Keratinocyte (primary cell): ENCODE data around the gene PRELP. TPM values are rescaled to one million over a fixed set of nuclear protein-coding genes. Genes with fewer than 3 reads are reported as not detected.

Experiments
- DNase-seq: peaks from one replicate; pipeline ENCODE4 v3.0.0-alpha.2; 2011; ENCODE audit warnings: low read depth, missing footprints, low spot score
- FAIRE-seq: peaks from 2 replicates; lab custom pipeline; 2011; peaks lifted over from hg19 to GRCh38; lab: Jason Lieb, UNC
- H2AFZ ChIP-seq: 2 replicates; pipeline ENCODE4 v1.6.0; 2012; ENCODE audit warnings: low read length, control low read depth, inconsistent platforms; ENCODE audit not compliant: control insufficient read depth
- H3K27ac ChIP-seq: 2 replicates; pipeline ENCODE4 v1.5.1; 2011; ENCODE audit warnings: low read length; ENCODE audit not compliant: control insufficient read depth, insufficient read depth
- H3K27me3 ChIP-seq: 3 replicates; pipeline ENCODE4 v1.6.0; 2011; ENCODE audit warnings: low read length; ENCODE audit not compliant: control insufficient read depth, insufficient read depth; ENCODE audit errors: extremely low read depth
- H3K36me3 ChIP-seq, 2 experiments: 2 replicates in 1 of 2; 3 replicates in 1 of 2; pipeline ENCODE4 v1.5.1; 2011; ENCODE audit warnings: low read length in 2 of 2, mild to moderate bottlenecking in 1 of 2; ENCODE audit not compliant: control insufficient read depth in 2 of 2, insufficient read depth in 2 of 2; ENCODE audit errors: extremely low read depth in 1 of 2
- H3K4me1 ChIP-seq: 3 replicates; pipeline ENCODE4 v1.5.1; 2011; ENCODE audit warnings: low read length; ENCODE audit not compliant: control insufficient read depth, insufficient read depth; ENCODE audit errors: extremely low read depth
- H3K4me2 ChIP-seq: 3 replicates; pipeline ENCODE4 v1.6.0; 2011; ENCODE audit warnings: low read depth, low read length; ENCODE audit not compliant: control insufficient read depth, insufficient read depth; ENCODE audit errors: extremely low read depth
- H3K4me3 ChIP-seq, 3 experiments: fragments of 200-600 bp in 1 of 3; sonication (generic) in 1 of 3; 2 replicates in 2 of 3; 3 replicates in 1 of 3; pipeline ENCODE4 v1.5.1; 2011 to 2016; ENCODE audit warnings: low read length in 3 of 3, mild to moderate bottlenecking in 3 of 3, control low read depth in 2 of 3, inconsistent platforms in 1 of 3, low read depth in 1 of 3, mixed read lengths in 1 of 3, mixed run types in 1 of 3, moderate library complexity in 1 of 3; ENCODE audit not compliant: control insufficient read depth in 2 of 3, insufficient read depth in 2 of 3; ENCODE audit errors: extremely low read depth in 1 of 3
- H3K79me2 ChIP-seq: 2 replicates; pipeline ENCODE4 v1.6.0; 2012; ENCODE audit warnings: low read length; ENCODE audit not compliant: control insufficient read depth, insufficient read depth
- H3K9ac ChIP-seq: 3 replicates; pipeline ENCODE4 v1.6.0; 2011; ENCODE audit warnings: low read length; ENCODE audit not compliant: control insufficient read depth, insufficient read depth; ENCODE audit errors: extremely low read depth
- H3K9me1 ChIP-seq: 3 replicates; pipeline ENCODE4 v1.6.0; 2011; ENCODE audit warnings: low read length; ENCODE audit not compliant: control insufficient read depth, insufficient read depth; ENCODE audit errors: extremely low read depth
- H3K9me3 ChIP-seq: 2 replicates; pipeline ENCODE4 v1.5.1; 2012; ENCODE audit warnings: low read depth, low read length; ENCODE audit not compliant: control insufficient read depth
- H4K20me1 ChIP-seq: 3 replicates; pipeline ENCODE4 v1.6.0; 2011; ENCODE audit warnings: low read length; ENCODE audit not compliant: control insufficient read depth, insufficient read depth; ENCODE audit errors: extremely low read depth
- EZH2 ChIP-seq: IDR thresholded peaks from one replicate; pipeline ENCODE4 v1.6.1; 2012; ENCODE audit warnings: inconsistent platforms, mild to moderate bottlenecking, low read length, moderate library complexity
- dilution Hi-C: fragments of 300-500 bp; cut with MboI; formaldehyde crosslinking; loops from one replicate; pipeline ENCODE4 v1.7.0; 2020; ENCODE audit warnings: low sequenced_read_pairs; ENCODE audit not compliant: extremely low pct_ligation_motif_present
- polyA plus RNA-seq, 5 experiments: library from polyadenylated mRNA; depleted of rRNA in 3 of 5; stranded (reverse) in 3 of 5; stranded (forward) in 1 of 5; unstranded in 1 of 5; fragments of >200 nt; gene quantifications; 1 replicate in 1 of 5; 2 replicates in 3 of 5; 3 replicates in 1 of 5; pipeline versions ENCODE4 v1.2.1 to v1.2.3, GENCODE V29; 2011 to 2012; ENCODE audit warnings: missing spikeins in 2 of 5, low read depth in 1 of 5, low replicate concordance in 1 of 5
- TF ChIP-seq, protein P1 (sequence below), 3 experiments: IDR thresholded peaks in 1 of 3; conservative IDR thresholded peaks in 1 of 3; optimal IDR thresholded peaks in 1 of 3; 2 replicates in 2 of 3; 3 replicates in 1 of 3; pipeline versions ENCODE3 to v1.5.1; 2011; ENCODE audit warnings: low read length in 3 of 3, mild to moderate bottlenecking in 3 of 3, moderate library complexity in 2 of 3, control low read depth in 1 of 3, inconsistent platforms in 1 of 3; ENCODE audit not compliant: insufficient read depth in 2 of 3; ENCODE audit errors: extremely low read depth in 1 of 3

The PRELP gene
- polyA plus RNA-seq, 1 donor (not counting 4 experiments of a cell fraction or from before 2014, with no cell fraction given), result 0.01 TPM

GRCh38 chr1:203519896-203520295 is 44.3 kb downstream of the PRELP start:
- Histone ChIP-seq H3K79me2 (no peaks in the 10 kb centered on the region), H3K9ac (no peak overlapping the region), H3K27me3 (no peaks in the 10 kb centered on the region), H3K4me1 (peaks cover 36% of the 10 kb centered on the region), H3K9me1 (no peaks in the 10 kb centered on the region), H2AFZ (no peak overlapping the region), H3K4me3 (no peak overlapping the region), H3K9me3 (no peaks in the 10 kb centered on the region), H3K27ac (no peak overlapping the region), H3K36me3 (no peaks in the 10 kb centered on the region), H3K4me2 (no peak overlapping the region), H4K20me1 (no peaks in the 10 kb centered on the region)
- DNase-seq, result no peak
- dilution Hi-C loops, result no loop called here
- FAIRE-seq, result no peak
- no peak for TF ChIP-seq EZH2
- TF ChIP-seq, protein P1, sequence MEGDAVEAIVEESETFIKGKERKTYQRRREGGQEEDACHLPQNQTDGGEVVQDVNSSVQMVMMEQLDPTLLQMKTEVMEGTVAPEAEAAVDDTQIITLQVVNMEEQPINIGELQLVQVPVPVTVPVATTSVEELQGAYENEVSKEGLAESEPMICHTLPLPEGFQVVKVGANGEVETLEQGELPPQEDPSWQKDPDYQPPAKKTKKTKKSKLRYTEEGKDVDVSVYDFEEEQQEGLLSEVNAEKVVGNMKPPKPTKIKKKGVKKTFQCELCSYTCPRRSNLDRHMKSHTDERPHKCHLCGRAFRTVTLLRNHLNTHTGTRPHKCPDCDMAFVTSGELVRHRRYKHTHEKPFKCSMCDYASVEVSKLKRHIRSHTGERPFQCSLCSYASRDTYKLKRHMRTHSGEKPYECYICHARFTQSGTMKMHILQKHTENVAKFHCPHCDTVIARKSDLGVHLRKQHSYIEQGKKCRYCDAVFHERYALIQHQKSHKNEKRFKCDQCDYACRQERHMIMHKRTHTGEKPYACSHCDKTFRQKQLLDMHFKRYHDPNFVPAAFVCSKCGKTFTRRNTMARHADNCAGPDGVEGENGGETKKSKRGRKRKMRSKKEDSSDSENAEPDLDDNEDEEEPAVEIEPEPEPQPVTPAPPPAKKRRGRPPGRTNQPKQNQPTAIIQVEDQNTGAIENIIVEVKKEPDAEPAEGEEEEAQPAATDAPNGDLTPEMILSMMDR (optimal IDR thresholded peaks at IDR 0.05 in 1 of 3, IDR thresholded peaks at IDR 0.05 in 1 of 3, conservative IDR thresholded peaks at IDR 0.05 in 1 of 3; ENCODE audit: extremely low read depth in 1 of 3, insufficient read depth in 2 of 3, low read length in 3 of 3), result no peak

- H3K9me3 ChIP-seq, result no peaks in the 10 kb centered on the region
- dilution Hi-C loops, result no loop called here
- H3K9me1 ChIP-seq, result no peaks in the 10 kb centered on the region
- no peaks in the 10 kb centered on the region for H3K36me3 ChIP-seq
- TF ChIP-seq, protein P1 (optimal IDR thresholded peaks at IDR 0.05 in 1 of 3, IDR thresholded peaks at IDR 0.05 in 1 of 3, conservative IDR thresholded peaks at IDR 0.05 in 1 of 3; ENCODE audit: extremely low read depth in 1 of 3, insufficient read depth in 2 of 3, low read length in 3 of 3), result no peak
- no peak for TF ChIP-seq EZH2
- no peaks in the 10 kb centered on the region for H3K79me2 ChIP-seq
- no peak overlapping the region for H3K27ac ChIP-seq
- H2AFZ ChIP-seq, result no peak overlapping the region
- no peak overlapping the region for H3K4me3 ChIP-seq
- no peak overlapping the region for H3K4me2 ChIP-seq
- no peaks in the 10 kb centered on the region for H3K27me3 ChIP-seq
- peak; percentile 69 for FAIRE-seq
- H3K4me1 ChIP-seq, result peaks cover 36% of the 10 kb centered on the region
- DNase-seq, result no peak
- no peak overlapping the region for H3K9ac ChIP-seq
- no peaks in the 10 kb centered on the region for H4K20me1 ChIP-seq
These were observed 44.7 kb downstream of the PRELP start for GRCh38 chr1:203520315-203520714.
